ENCODE results near the gene NFIB.

DNA sequence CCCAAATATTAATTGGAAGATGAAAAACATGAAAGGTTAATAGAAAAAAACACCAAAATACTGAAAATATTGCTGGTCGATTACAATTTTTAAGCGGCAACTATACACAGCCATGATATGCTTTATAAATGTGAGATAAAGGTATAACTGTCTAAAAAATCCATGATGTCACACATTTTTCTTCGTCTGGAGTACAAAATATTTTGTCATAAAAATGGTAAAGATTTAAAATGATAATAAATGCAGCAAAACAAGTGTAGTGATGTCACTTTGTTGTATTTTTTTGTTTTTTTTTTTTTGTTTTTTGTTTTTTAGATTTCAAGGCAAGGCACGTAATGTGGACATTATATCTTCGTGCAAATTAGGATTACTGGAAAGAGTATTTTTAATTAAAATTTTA, 227.4 kb downstream of the NFIB start:
- TF ChIP-seq, protein P1, sequence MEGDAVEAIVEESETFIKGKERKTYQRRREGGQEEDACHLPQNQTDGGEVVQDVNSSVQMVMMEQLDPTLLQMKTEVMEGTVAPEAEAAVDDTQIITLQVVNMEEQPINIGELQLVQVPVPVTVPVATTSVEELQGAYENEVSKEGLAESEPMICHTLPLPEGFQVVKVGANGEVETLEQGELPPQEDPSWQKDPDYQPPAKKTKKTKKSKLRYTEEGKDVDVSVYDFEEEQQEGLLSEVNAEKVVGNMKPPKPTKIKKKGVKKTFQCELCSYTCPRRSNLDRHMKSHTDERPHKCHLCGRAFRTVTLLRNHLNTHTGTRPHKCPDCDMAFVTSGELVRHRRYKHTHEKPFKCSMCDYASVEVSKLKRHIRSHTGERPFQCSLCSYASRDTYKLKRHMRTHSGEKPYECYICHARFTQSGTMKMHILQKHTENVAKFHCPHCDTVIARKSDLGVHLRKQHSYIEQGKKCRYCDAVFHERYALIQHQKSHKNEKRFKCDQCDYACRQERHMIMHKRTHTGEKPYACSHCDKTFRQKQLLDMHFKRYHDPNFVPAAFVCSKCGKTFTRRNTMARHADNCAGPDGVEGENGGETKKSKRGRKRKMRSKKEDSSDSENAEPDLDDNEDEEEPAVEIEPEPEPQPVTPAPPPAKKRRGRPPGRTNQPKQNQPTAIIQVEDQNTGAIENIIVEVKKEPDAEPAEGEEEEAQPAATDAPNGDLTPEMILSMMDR (conservative IDR thresholded peaks at IDR 0.05 in 1 of 2, IDR thresholded peaks at IDR 0.05 in 1 of 2; ENCODE audit: low read depth in 1 of 2, low read length in 2 of 2), result no peak
- TF ChIP-seq EZH2 (IDR thresholded peaks at IDR 0.05; ENCODE audit: low read length, missing control alignments), result no peak
